SKM-1 (cell line): ENCODE data around the gene AKAP13.
"Not testable (repeated sequence)": the region's sequence is repeated elsewhere in the genome, so short reads cannot be mapped to it uniquely, and the experiment has no call there.

Experiments used
- DNase-seq: peaks from one replicate; lab custom pipeline; 2025; ENCODE audit not compliant: unreplicated experiment; lab: John Stamatoyannopoulos, UW

AKAP13 gene

GRCh38 chr15:85586196-85586595 is 205.8 kb downstream of the AKAP13 start:
- DNase-seq: not testable (repeated sequence)

- DNase-seq: no peak
These were observed 207.5 kb downstream of the AKAP13 start for GRCh38 chr15:85587707-85588411.

GRCh38 chr15:85588677-85589076 is 208.3 kb downstream of the AKAP13 start:
- no peak for DNase-seq

GRCh38 chr15:85589851-85590250 is 209.4 kb downstream of the AKAP13 start:
- no peak for DNase-seq

GRCh38 chr15:85591622-85592021 is 211.2 kb downstream of the AKAP13 start:
- DNase-seq: no peak

- no peak for DNase-seq
These were observed 211.7 kb downstream of the AKAP13 start for GRCh38 chr15:85592148-85592547.

- DNase-seq: no peak
These were observed 213.5 kb downstream of the AKAP13 start for GRCh38 chr15:85593809-85594445.

- no peak for DNase-seq
These were observed 215.6 kb downstream of the AKAP13 start for GRCh38 chr15:85595804-85596536.

- DNase-seq: no peak
These were observed 216.9 kb downstream of the AKAP13 start for GRCh38 chr15:85597155-85597815.

GRCh38 chr15:85598219-85598618 is 217.8 kb downstream of the AKAP13 start:
- DNase-seq: no peak

GRCh38 chr15:85598718-85599398 is 218.5 kb downstream of the AKAP13 start:
- DNase-seq: no peak

GRCh38 chr15:85600001-85600400 is 219.6 kb downstream of the AKAP13 start:
- DNase-seq: no peak

GRCh38 chr15:85603160-85603559 is 222.8 kb downstream of the AKAP13 start:
- no peak for DNase-seq

GRCh38 chr15:85603703-85604102 is 223.3 kb downstream of the AKAP13 start:
- DNase-seq: no peak

GRCh38 chr15:85604194-85604593 is 223.8 kb downstream of the AKAP13 start:
- no peak for DNase-seq

- no peak for DNase-seq
These were observed 226.3 kb downstream of the AKAP13 start for GRCh38 chr15:85606738-85607137.

GRCh38 chr15:85607141-85607806 is 226.9 kb downstream of the AKAP13 start:
- DNase-seq: no peak

GRCh38 chr15:85607842-85608241 is 227.4 kb downstream of the AKAP13 start:
- DNase-seq: no peak

- DNase-seq: no peak
These were observed 229.1 kb downstream of the AKAP13 start for GRCh38 chr15:85609492-85609891.

GRCh38 chr15:85611361-85611760 is 231.0 kb downstream of the AKAP13 start:
- DNase-seq: no peak
